ENCODE results near the gene GMDS.

Gene GMDS

DNA sequence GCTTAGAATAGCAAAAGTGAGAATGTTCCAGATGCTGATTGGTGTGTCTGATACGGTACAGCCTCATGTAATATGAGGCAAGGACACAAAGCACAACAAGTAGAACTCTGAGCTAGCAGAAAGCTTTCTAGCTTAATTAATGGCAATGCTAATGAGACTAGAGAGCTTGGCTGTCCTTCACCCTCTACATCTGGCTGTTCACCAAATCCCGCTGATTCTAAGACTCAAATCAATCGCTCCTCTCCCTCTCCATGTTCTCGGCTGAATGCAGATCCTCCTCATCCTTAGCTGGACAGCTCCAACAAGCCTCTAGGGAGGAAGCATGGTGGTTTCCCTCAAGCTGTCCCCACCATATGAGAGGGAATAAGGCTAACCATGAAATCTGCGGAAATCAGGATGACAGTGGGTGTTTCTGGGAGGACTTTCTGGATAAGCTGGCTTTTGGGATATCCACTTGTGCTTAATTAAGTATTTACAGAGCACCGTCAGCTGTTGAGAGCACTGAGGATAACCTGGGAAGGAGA, 506.8 kb downstream of the GMDS start:
- DNase-seq (ENCODE audit: low read depth): no peak

DNA sequence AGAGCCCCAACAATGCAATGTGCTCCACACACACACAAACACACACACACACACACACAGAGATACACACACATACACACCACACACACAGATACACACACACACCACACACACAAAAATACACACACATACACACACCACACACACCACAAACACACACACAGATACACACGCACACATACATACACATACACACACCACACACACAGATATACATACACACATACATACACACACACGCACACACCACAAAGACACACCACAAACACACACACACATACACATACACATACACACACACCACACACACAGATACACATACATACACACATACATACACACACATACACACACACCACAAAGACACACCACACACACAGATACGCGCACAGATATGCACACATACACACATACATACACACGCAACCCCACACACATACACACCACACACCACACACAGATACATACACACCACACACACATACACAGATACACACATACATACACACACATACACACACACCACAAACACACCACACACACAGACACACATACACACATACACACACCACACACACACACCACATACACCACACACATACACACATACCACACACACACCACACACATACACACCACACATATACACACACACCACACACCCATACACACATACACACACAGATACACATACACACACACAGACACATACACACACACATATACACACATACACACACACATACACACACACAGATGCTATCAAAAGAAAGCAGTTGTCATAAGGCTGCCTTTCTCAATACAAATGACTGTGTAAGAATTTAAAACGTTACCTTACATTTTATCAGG, 507.7 kb downstream of the GMDS start:
- DNase-seq (ENCODE audit: low read depth): no peak

DNA sequence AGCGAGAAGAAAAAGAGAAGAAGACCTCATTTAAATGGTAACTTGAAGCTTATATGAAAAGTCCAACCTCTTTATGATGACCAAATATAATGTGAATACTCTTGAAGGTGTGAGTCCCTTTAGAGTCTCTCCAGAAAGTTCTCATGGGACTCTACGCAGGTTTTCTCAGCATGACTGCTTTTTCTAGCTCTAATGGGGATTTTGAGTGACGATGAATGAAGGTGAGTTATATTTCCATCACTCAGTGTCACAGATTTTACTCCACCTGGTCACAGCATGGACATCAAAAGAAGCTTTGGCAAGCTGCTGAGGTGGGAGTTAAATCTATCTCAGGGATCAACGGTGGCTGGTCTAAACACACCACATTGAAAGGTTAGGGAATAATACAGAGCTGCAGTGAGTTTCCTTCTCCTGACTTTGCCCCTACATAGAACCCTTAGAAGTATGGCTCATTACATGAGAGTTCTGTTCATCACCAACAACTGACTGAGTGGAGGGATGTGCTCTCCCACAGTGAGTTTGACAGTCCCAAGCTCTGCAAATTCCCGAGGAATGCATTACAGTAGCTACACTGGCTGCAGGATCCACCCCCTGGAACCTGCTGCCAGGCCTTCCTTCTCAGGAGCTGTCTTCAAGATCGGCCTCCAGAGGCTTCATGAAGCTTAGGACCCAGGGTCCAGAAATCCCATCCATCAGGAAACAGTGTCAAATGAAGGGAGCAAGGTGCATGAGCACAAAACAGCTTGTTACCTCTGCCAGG, 508.9 kb downstream of the GMDS start:
- DNase-seq (ENCODE audit: low read depth): no peak

DNA sequence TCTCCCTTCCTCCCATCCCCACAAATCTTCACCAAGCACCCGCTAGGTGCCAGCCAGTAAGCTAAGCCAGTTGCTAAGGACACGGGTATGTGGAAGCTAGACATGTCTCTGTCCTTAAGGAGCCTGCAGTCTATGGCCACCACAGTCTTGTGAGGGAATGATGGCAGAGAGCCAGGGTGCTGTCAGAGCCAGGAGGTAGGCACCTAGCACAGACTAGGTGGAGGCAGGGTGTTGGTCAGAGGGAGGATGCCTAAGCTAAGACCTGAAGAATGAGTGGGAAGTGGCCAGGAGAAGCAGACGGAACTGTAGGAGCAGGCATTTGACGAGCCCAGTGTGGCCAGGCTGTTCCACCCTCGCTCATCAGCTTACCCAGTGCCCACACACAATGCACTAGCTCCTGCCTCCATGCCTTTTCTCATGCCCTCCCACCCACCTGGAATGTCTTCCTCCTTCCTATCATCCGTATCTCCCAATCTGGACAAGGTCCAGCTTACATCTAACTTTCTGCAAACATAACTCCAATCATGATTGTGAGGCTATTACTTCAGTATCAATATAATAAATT, 510.1 kb downstream of the GMDS start:
- DNase-seq (ENCODE audit: low read depth): no peak

DNA sequence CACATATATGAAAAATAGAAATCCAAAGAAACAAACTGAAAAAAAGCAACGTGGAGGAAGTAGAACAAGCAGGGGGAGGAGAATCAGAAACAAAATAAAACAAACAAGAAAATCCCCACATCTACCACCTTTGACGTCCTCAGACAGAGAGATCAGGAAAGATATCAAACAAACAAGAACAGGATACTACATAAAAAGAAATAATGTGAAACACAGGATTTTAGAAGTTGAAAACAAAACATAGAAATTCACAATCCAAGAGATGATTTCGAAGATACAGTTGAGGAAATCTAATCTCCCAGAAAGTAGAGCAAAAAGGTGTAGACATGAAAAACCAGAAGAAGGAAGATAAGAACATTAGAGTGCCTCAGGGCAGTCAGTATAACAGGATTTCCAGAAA, 514.5 kb downstream of the GMDS start:
- no peak for DNase-seq (ENCODE audit: low read depth)

DNA sequence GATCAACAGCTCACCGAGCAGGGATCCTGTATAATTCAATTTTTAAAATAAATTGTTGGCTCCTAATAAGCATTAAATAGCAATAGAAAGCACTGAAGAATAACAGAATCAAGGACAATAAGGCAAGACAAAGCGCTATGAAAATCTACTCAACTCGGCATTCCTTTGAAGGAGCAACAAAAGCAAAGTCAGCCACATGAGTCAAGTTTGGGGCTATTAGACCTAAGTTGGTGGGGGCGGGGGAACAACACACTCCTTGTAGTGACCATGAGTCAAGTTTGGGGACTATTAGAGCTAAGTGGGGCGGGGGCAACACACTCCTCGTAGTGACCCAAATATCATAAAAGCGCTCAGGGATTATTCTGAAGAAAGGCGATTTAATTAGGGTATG, 515.7 kb downstream of the GMDS start:
- DNase-seq (ENCODE audit: low read depth): no peak

DNA sequence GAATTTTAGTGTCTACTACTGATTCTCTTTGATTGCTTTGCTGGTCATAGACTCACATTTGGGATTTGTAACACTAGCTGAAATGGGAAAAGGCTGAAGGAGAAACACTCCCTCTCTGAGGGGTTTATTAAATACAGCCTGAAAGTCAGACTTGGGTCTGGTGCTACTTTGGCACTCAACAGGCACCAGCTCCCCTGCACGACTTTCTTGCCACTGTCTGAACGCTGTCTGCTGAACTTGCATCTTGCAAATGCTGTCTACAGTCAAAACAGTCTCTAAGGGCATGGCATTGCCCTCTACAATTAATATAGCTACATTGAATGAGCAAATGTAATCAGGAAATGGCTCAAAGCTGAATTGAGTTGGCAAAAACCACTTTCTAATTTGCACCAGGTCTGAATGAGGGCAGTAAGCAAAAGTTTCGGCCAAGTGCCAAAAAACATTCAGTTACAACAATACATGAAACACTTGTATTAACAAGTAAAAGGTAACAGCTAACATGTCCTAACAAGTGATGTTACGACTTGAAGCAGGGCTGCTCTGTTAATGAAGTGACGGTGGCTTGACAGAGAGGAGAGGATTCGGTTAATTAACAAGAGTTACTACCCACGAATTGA, 516.2 kb downstream of the GMDS start:
- DNase-seq (ENCODE audit: low read depth): no peak

DNA sequence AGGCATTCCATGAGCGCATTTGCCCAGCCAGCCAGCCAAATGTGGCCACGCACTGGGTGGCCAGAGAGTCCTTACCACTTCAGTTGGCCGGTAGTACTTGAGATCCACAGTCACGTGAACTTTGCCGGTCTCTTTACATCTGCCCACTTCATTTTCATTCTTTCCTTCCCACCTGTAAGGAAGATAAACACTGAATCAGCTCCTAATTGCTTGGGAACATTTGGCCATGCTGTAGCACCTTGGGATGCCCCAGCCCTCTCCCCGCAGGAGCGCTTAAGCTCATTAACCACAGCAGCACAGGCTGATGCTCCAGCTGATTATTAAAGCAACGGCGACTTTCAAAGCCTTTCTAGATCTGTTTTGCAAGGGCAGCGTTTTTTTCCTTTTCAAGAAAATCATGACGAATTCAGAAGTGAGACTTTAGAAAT, 519.0 kb downstream of the GMDS start:
- no peak for DNase-seq (ENCODE audit: low read depth)

DNA sequence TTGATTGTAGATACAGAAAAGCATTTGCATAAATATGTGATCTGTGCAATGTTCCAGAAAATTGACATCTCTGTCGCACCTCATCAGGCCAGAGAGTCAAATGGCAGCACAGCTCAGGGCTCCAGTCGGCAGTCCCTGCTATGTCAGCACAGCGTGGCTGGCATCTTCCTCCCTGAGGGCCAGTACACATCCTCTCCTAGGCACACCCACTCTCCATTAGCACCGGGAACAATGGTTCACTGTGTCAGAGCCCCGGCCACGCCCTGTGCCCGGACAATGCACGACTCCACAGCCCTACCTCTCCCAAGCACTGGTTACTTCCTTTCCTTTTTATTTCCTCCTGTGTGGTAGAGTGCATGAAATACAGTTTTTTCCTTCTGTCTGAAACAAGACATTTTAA, 520.8 kb downstream of the GMDS start:
- no peak for DNase-seq (ENCODE audit: low read depth)

DNA sequence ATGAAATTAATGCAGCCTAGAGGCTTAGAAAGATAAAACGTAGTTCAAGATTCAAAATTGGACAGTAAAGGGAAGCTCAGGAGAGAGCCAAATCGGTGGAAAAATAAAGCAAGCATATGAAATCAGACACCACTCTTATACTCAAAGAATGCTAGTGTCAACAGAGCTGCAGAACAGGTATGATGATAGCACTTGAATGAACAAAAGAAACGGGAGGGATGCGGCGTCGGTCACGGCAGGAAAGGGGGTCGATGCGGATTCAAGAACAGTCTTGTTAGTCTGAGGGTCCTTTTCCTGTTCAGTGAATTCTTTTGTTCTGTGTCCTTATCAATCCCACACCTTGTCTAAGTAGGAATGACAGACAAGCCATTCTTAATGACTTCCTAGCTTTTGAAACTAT, 521.3 kb downstream of the GMDS start:
- no peak for DNase-seq (ENCODE audit: low read depth)

DNA sequence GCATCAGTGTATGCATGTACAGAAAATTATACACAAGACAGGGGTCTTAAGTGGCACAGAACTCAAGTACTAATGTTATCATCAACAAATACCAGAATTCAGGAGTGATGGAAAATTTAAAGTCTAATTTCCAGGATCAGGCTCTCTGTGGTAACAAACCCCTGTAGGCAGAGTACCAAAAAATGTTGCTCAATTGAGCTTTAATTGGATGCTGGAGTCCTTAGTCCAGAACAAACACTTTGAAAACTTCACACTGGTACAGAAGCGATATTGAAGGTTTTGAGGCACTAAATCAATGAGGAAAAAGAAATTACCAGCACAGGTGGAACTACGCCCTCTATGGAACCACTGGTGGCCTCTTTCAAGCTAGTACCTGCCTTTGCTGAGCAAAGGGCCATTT, 522.6 kb downstream of the GMDS start:
- no peak for DNase-seq (ENCODE audit: low read depth)

DNA sequence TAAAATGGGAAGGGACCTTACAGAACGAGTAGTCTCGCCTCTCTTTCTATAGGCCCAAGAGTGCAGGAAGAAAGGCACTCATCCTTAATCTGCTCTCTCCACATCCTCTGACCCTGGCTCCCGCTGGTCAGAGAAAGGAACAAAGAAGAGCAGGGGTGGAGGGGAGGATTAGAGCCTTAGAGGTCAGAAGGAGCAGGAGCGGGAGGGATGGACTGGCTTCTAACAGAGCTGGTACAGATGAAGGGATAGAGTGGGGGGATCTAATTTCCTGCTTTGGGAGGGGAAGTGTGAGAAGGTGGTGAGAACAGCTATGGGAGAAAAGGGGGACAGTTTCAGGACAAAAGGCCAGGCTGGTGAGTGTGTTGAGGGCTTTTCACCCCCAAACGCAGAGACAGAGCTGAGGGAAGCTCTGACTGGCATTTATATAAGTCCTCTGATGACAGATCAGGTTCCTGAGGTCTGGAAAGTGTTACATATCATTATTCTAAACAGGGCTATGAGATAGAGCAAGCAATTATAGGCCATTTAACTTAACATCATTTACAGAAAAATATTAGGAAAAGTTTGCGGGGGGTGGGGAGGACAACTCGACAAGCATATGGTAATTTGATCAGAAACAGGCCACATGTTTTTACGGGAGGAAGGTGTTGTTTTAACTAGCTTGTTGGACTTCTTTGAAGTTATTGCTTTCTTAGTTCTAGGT, 524.6 kb downstream of the GMDS start:
- DNase-seq (ENCODE audit: low read depth): no peak

DNA sequence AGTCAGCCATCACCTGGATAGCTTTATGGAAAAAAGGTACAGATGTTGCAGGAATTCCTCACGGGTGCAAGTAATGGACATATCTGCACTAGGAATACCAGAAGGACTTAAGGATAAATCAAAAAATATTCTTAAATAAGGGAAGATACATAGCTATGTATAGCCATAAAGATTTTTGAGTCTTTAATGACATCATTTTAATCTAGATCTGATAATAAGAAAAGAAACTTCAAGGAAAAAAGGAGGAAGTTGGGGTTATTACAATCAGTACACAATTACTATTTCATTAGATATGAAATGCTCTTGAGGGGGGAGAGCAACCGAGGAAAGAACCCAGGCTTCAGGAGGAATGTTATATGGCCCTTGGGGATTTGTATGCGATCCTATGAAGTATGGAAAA, 525.5 kb downstream of the GMDS start:
- DNase-seq (ENCODE audit: low read depth): no peak

DNA sequence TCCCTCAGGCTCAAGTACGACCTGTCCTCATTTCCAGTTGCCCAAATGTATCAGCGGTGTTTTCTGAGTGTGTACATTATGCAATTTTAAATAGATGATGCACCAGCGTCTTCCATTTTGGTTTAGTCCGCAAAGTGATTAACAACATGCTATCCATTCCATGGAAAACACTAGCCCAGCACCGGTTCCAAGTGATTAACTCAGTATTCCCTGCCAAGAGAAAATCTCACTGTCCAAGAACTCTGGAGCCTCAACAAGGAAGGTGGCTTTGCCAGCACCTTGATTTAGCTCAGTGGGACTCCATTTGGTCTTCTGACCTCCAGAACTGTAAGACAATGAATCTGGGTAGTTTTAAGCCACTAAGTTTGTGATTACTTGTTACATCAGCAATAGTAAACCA, 528.5 kb downstream of the GMDS start:
- DNase-seq (ENCODE audit: low read depth): no peak

DNA sequence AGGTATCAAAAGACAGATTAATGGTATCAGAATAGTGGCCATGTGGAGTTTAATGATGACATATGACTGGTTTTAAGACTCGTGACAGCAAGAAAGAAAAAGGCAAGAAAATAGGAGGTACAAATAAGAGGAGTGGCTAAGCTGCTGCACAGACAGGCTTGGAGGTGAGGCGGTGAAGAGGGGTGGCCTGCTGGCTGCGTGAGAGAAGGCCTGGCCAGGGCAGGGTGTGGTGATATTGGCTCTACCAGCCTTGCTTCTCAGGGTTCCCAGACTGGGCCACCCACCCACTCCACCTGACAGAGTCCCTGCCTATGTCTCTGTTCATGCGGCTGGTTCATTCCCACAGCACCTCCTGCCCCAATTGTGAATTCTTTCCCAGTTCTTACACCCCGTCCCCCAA, 529.0 kb downstream of the GMDS start:
- DNase-seq (ENCODE audit: low read depth): no peak

DNA sequence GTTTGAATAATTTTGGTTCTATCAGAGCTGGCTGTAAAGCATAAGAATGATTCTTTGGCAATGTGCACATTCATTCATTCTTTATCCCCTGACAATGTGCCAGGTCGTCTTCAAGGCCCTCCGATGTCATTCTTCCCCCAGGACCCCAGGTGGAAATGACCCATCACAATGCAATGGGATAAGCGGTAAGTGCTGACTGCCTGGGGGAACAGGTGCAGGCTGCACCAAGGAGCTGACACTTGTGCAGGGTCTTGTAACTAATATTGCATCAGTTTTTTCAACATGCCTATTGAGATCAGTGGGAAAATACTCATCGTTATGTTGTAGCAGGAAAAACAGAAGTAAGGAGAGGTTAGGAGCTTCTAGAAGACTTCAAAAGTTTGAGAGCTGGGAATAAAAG, 530.1 kb downstream of the GMDS start:
- DNase-seq (ENCODE audit: low read depth): no peak

DNA sequence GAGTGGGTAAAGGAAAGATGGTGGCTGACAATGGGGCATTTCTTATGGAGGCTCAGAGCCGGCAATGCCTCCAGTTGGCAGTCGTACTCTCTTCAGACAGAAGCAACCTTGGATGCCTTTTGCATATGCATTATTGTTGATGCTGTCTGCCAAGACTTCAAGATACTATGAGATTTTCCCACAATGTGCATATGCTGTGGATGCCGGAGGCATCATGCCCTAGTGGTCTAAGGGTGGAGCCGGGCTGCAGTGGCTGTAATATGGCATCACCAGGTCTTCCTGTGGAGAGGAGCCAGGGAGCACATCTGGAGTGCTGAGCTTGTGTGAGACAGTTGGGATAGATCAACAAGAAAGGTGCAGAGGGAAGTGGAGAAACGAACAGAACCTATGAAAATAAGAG, 530.8 kb downstream of the GMDS start:
- no peak for DNase-seq (ENCODE audit: low read depth)

DNA sequence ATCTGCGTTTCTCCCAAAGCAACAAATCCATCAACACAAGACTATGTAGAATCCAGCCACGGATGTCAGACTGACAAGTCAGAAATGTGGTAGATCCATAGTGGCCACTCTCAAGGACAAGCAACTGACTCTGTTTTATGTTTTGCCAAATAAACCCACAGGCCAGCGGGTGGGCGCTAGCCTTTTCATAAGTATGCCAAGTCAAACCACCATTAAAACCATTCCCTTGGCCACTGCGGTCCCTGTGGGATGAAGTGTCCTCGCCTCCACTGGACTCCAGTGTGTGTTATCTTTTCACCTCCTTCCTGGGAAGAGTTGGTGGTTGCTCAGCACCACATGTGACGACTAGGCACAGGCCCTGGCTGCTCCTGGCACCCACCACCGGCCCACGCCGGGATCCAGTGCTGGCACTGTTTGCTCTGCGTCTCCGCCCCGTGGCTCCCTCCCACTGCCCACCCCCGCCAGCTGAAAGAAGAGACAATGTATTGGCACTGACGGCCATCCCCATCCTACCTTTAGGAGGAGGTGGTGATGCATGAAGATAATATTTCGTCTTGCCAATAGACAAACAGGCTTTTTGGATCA, 532.3 kb downstream of the GMDS start:
- no peak for DNase-seq (ENCODE audit: low read depth)

DNA sequence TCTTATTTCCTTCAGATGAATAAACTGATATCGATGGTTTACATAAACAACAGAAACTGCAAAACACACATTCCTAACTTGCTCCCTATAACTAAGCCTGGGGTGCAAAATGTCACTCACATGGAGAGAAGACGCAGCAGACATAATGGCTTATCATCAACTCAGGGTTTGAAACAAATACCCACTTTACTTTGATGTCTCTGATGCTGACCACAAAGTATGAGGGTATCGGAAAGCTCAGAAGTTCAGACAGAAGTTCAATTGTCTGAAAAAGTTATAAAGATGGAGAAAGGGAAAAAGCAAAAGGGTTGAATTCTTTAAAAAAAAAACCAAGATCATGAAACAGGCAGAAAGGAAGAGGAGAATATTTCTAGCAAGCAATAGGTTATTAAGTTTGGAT, 533.0 kb downstream of the GMDS start:
- DNase-seq (ENCODE audit: low read depth): no peak

DNA sequence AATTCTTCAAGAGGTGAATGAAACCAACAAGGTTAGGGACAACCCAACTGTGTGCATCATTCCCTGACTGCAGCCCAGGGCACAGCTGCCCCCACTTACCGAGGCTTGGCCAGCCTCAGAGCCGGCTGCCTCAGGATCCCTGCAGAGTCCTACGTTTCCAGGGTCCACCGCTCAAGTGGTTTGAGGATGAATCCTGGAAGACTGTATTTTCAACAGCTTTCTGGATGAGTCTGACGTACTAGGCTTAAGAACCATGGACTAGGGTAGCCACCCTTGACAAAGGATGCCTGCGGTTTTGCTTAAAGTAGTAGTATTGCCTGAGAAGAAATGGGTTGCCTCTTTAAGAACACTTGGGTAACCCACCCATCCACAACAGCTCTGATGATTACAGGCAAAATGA, 534.3 kb downstream of the GMDS start:
- no peak for DNase-seq (ENCODE audit: low read depth)

DNA sequence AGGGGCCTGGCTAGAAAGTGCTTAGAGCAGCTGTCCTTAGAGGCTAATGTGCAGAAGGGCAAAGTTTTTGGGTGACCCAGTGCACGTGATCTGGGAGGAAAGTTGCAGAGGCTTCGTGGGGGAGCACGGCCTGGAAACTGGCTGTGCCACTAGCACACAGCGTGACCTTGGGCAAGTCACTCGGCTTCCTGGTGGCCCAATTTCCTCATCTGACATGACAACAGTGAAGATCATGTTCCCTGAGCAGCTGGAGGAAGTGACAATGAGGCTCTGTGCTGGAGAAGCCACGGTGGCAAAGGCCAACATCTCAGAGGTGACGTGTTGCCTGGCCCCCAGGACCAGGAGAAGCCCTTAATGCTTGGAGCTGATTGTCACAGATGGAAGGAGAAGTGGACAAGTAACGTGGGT, 536.2 kb downstream of the GMDS start:
- no peak for DNase-seq (ENCODE audit: low read depth)

DNA sequence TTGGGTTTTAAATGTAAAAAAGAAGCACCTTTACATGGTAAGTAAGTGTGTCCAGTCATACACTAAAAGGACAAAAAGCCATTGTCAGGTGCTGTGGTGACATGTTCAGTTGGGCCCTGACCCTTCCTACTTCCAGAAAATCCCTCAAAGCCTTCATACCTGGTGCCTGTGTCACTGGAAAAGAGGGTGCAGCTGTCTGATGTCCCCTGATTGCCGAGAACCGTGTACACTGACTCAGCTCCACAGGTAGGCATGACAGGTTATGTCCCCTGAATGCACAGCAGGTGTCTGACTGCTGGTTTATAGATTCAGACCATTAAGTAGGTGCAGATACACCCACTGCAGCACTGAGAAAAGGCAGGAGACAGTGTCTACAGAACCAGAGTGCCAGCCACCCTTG, 536.6 kb downstream of the GMDS start:
- no peak for DNase-seq (ENCODE audit: low read depth)

All from amniotic epithelial cell (primary cell).